H1 (cell line): Measurements from ENCODE around the gene PRAMEF4. TPM values are rescaled to one million over a fixed set of nuclear protein-coding genes. Genes with fewer than 3 reads are reported as not detected.
"Not testable (repeated sequence)": the region's sequence is repeated elsewhere in the genome, so short reads cannot be mapped to it uniquely, and the experiment has no call there.

Experiments used
- CTCF ChIA-PET: fragments of 300-600 bp; sonication (Branson Sonifier 250); formaldehyde crosslinking; loops from one replicate; lab custom pipeline; 2021; ENCODE audit not compliant: partially characterized antibody; lab: Charles Lee
- POLR2A ChIA-PET: fragments of 300-600 bp; sonication (Branson Sonifier 250); formaldehyde crosslinking; loops from one replicate; lab custom pipeline; 2021; ENCODE audit warnings: inconsistent platforms; ENCODE audit not compliant: partially characterized antibody; lab: Charles Lee
- DNase-seq, 2 experiments: peaks; one replicate each; pipeline versions ENCODE4 v3.0.0 to v3.0.0-alpha.2; 2010 to 2022; ENCODE audit warnings: low spot score in 2 of 2, low read depth in 1 of 2, mixed read lengths in 1 of 2
- FAIRE-seq: peaks from 2 replicates; lab custom pipeline; 2011; peaks lifted over from hg19 to GRCh38; lab: Jason Lieb, UNC
- H2AFZ ChIP-seq: 2 replicates; pipeline ENCODE4 v1.8.1; 2012; ENCODE audit warnings: low read length, inconsistent platforms
- H2AK5ac ChIP-seq: 2 replicates; pipeline ENCODE4 v1.6.1; 2013; ENCODE audit warnings: low read depth, low read length
- H2BK120ac ChIP-seq: replicated peaks from 2 replicates; pipeline ENCODE3; 2013; ENCODE audit warnings: low read depth, low read length, inconsistent platforms
- H2BK12ac ChIP-seq: 2 replicates; pipeline ENCODE4 v1.6.1; 2013; ENCODE audit warnings: low read depth, low read length
- H2BK15ac ChIP-seq: 2 replicates; pipeline ENCODE4 v1.6.1; 2013; ENCODE audit warnings: low read length
- H2BK20ac ChIP-seq: 2 replicates; pipeline ENCODE4 v1.6.1; 2013; ENCODE audit warnings: low read length
- H2BK5ac ChIP-seq: 2 replicates; pipeline ENCODE4 v1.6.1; 2013; ENCODE audit warnings: low read depth, low read length
- H3K14ac ChIP-seq: 2 replicates; pipeline ENCODE4 v1.6.1; 2013; ENCODE audit warnings: inconsistent platforms; ENCODE audit not compliant: insufficient read length
- H3K18ac ChIP-seq: 2 replicates; pipeline ENCODE4 v1.6.1; 2013; ENCODE audit warnings: low read length; ENCODE audit errors: extremely low read depth
- H3K23ac ChIP-seq: 2 replicates; pipeline ENCODE4 v1.6.1; 2013; ENCODE audit warnings: inconsistent platforms; ENCODE audit not compliant: insufficient read length
- H3K23me2 ChIP-seq: 2 replicates; pipeline ENCODE4 v1.6.1; 2013; ENCODE audit warnings: low read depth, low read length
- H3K27ac ChIP-seq: 2 replicates; pipeline ENCODE4 v1.6.1; 2011; ENCODE audit warnings: low read depth, low read length, inconsistent platforms
- H3K27me3 ChIP-seq, 4 experiments: replicated peaks in 1 of 4; 1 replicate in 1 of 4; 2 replicates in 3 of 4; pipeline versions ENCODE4 v1.6.1 to v1.8.1; 2011 to 2013; ENCODE audit warnings: low read length in 3 of 4, mild to moderate bottlenecking in 3 of 4, inconsistent platforms in 2 of 4, mixed read lengths in 2 of 4, moderate library complexity in 1 of 4; ENCODE audit not compliant: control insufficient read depth in 3 of 4, insufficient read depth in 3 of 4; ENCODE audit errors: extremely low read depth in 1 of 4
- H3K36me3 ChIP-seq, 4 experiments: 2 replicates each; pipeline versions ENCODE4 v1.6.1 to v1.8.1; 2011 to 2013; ENCODE audit warnings: mild to moderate bottlenecking in 4 of 4, low read length in 3 of 4, moderate library complexity in 2 of 4, control low read depth in 1 of 4, inconsistent platforms in 1 of 4; ENCODE audit not compliant: insufficient read depth in 4 of 4, control insufficient read depth in 2 of 4
- H3K4ac ChIP-seq: replicated peaks from 2 replicates; pipeline ENCODE3; 2013; ENCODE audit warnings: low read length, low read depth, mixed read lengths, inconsistent platforms; ENCODE audit not compliant: insufficient read length
- H3K4me1 ChIP-seq, 4 experiments: replicated peaks in 1 of 4; 1 replicate in 1 of 4; 2 replicates in 3 of 4; pipeline versions ENCODE4 v1.6.1 to v1.8.1; 2011 to 2013; ENCODE audit warnings: low read length in 3 of 4, inconsistent platforms in 2 of 4, mixed read lengths in 1 of 4; ENCODE audit not compliant: insufficient read depth in 4 of 4, control insufficient read depth in 3 of 4
- H3K4me2 ChIP-seq, 2 experiments: 2 replicates each; pipeline versions ENCODE4 v1.6.1 to v1.8.1; 2011 to 2013; ENCODE audit warnings: low read depth in 2 of 2, low read length in 2 of 2, control low read depth in 1 of 2, inconsistent platforms in 1 of 2, mild to moderate bottlenecking in 1 of 2; ENCODE audit not compliant: insufficient read depth in 1 of 2
- H3K4me3 ChIP-seq, 4 experiments: fragments of 200-600, 300-600 bp in 1 of 4; sonication (generic), shearing (Covaris generic), sonication (Bioruptor Twin) in 1 of 4; 2 replicates each; pipeline versions ENCODE4 v1.5.1 to v1.8.1; 2011 to 2016; ENCODE audit warnings: low read length in 4 of 4, low read depth in 3 of 4, control low read depth in 2 of 4, inconsistent platforms in 2 of 4, mild to moderate bottlenecking in 2 of 4, mixed read lengths in 1 of 4, moderate library complexity in 1 of 4; ENCODE audit not compliant: insufficient read depth in 2 of 4; ENCODE audit errors: extremely low read depth in 1 of 4
- H3K56ac ChIP-seq: replicated peaks from 2 replicates; pipeline ENCODE3; 2013; ENCODE audit warnings: low read depth, mild to moderate bottlenecking, mixed read lengths, low read length, inconsistent platforms; ENCODE audit not compliant: insufficient read length
- H3K79me1 ChIP-seq: 2 replicates; pipeline ENCODE4 v1.6.1; 2013; ENCODE audit warnings: low read depth, low read length, control low read depth
- H3K79me2 ChIP-seq, 2 experiments: 2 replicates each; pipeline versions ENCODE4 v1.6.1 to v1.8.1; 2012 to 2013; ENCODE audit warnings: low read length in 2 of 2, mild to moderate bottlenecking in 2 of 2, inconsistent platforms in 1 of 2; ENCODE audit not compliant: insufficient read depth in 2 of 2, control insufficient read depth in 1 of 2
- H3K9ac ChIP-seq, 4 experiments: replicated peaks in 1 of 4; 1 replicate in 1 of 4; 2 replicates in 3 of 4; pipeline versions ENCODE4 v1.6.1 to v1.8.1; 2011 to 2013; ENCODE audit warnings: low read depth in 3 of 4, low read length in 3 of 4, control low read depth in 2 of 4, mild to moderate bottlenecking in 2 of 4, moderate library complexity in 2 of 4, inconsistent platforms in 1 of 4; ENCODE audit errors: extremely low read depth in 1 of 4
- H3K9me3 ChIP-seq, 2 experiments: 2 replicates each; pipeline versions ENCODE4 v1.6.1 to v1.8.1; 2012 to 2013; ENCODE audit warnings: mild to moderate bottlenecking in 2 of 2, moderate library complexity in 2 of 2, control low read depth in 1 of 2, inconsistent platforms in 1 of 2, low read depth in 1 of 2, low read length in 1 of 2, mixed read lengths in 1 of 2; ENCODE audit not compliant: insufficient read depth in 2 of 2
- H4K20me1 ChIP-seq, 2 experiments: replicated peaks in 1 of 2; 2 replicates each; pipeline versions ENCODE3 to v1.8.1; 2011 to 2013; ENCODE audit warnings: inconsistent platforms in 2 of 2, low read length in 2 of 2, mild to moderate bottlenecking in 1 of 2; ENCODE audit not compliant: insufficient read depth in 2 of 2, control insufficient read depth in 1 of 2
- H4K5ac ChIP-seq: 2 replicates; pipeline ENCODE4 v1.6.1; 2013; ENCODE audit warnings: low read length, low read depth, mixed read lengths, inconsistent platforms; ENCODE audit not compliant: insufficient read length
- H4K8ac ChIP-seq: 2 replicates; pipeline ENCODE4 v1.8.0; 2013; ENCODE audit warnings: mild to moderate bottlenecking, moderate library complexity, low read length, inconsistent platforms; ENCODE audit not compliant: insufficient read depth; ENCODE audit errors: extremely low read depth
- H4K91ac ChIP-seq: replicated peaks from 2 replicates; pipeline ENCODE3; 2013; ENCODE audit warnings: low read length, mixed read lengths, inconsistent platforms; ENCODE audit not compliant: insufficient read length
- WGBS, 2 experiments: shearing (Covaris generic) in 1 of 2; methylation state at CpG; one replicate each; pipeline versions ENCODE4 v1.1.6 to v1.1.7; 2013 to 2015; ENCODE audit warnings: low lambda C conversion rate in 2 of 2, mixed read lengths in 2 of 2, inconsistent platforms in 1 of 2, low coverage in 1 of 2, missing lambda C conversion rate in 1 of 2; ENCODE audit not compliant: insufficient replicate concordance in 2 of 2, insufficient coverage in 1 of 2, insufficient read length in 1 of 2; ENCODE audit errors: extremely low coverage in 1 of 2, missing lambda C conversion rate in 1 of 2; 5-methylcytosine and 5-hydroxymethylcytosine counted together
- polyA plus RNA-seq, 7 experiments: library from polyadenylated mRNA; depleted of rRNA in 3 of 7; stranded (reverse) in 5 of 7; unstranded in 2 of 7; fragments of >200 nt in 5 of 7; fragments of 200-250 nt in 2 of 7; gene quantifications; 1 replicate in 5 of 7; 2 replicates in 1 of 7; 4 replicates in 1 of 7; pipeline versions ENCODE4 v1.2.1 to v1.2.3, GENCODE V29; 2011 to 2013; ENCODE audit warnings: missing spikeins in 2 of 7, mixed read lengths in 2 of 7
- small RNA-seq: library from polyadenylated mRNA; stranded (forward); fragments of <200 nt; extraction: miRNeasy Mini kit (QIAGEN cat#:217004); gene quantifications from one replicate; pipeline ENCODE3, GENCODE V24; 2013; ENCODE audit not compliant: insufficient read depth
- total RNA-seq: library from RNA; stranded (reverse); fragmentation: NEBNext Ultra II Directional; extraction: Animal tissue kit (Norgen Biotek cat#: 25700); gene quantifications from 2 replicates; pipeline ENCODE4 v1.2.1, GENCODE V29; 2021

PRAMEF4 gene
- total and polyA plus RNA-seq, 2 of the 8 experiments (the other 6 are each of a cell fraction or from before 2014, with no cell fraction given) = not detected

GRCh38 chr1:12831310-12831709 is 54.7 kb downstream of the PRAMEF4 start, which contains the start of gene PRAMEF11:
PRAMEF11 (minus strand) TSS chr1:12831410; CDS start chr1:12828789, 2,621 bp downstream.
- H4K91ac ChIP-seq, H3K56ac ChIP-seq, H3K79me1 ChIP-seq, H3K27ac ChIP-seq, H3K18ac ChIP-seq, POLR2A ChIA-PET, DNase-seq, H3K27me3 ChIP-seq, H4K5ac ChIP-seq, H4K20me1 ChIP-seq, H2AK5ac ChIP-seq, H4K8ac ChIP-seq, H3K23ac ChIP-seq, FAIRE-seq, H3K4me3 ChIP-seq, H3K36me3 ChIP-seq, CTCF ChIA-PET, H2BK5ac ChIP-seq, H3K4me2 ChIP-seq, H3K23me2 ChIP-seq, H3K4ac ChIP-seq, H2BK12ac ChIP-seq, H2AFZ ChIP-seq, H2BK20ac ChIP-seq, H3K4me1 ChIP-seq, H3K79me2 ChIP-seq, H2BK15ac ChIP-seq, H3K14ac ChIP-seq, H3K9ac ChIP-seq, H2BK120ac ChIP-seq: not testable (repeated sequence)
- H3K9me3 ChIP-seq = peaks cover 0 to 12% of the 10 kb centered on the region in 2 experiments; a peak in 2 of 4 replicates
- WGBS, 2 experiments = 38% methylated on average over 3 of the region's 3 CpGs; no CpG with 5 or more reads in 1 of the 2 experiments

Small RNA genes lying within 50 kb of the gene (small RNA-seq; reads per million reads assigned to genes)
- gene RNU6-1072P = not detected

Other genes starting within 250 kb of the PRAMEF4 start
- 0.40 TPM in 1 of 2 replicates, not detected in the other for gene AADACL4, start 242.1 kb downstream of the PRAMEF4 start, total RNA-seq
- 0.08 and 0.13 TPM in 2 replicates for gene AADACL4, start 242.1 kb downstream of the PRAMEF4 start, polyA plus RNA-seq (2011; rRNA removed)
- 2.3 and 2.4 TPM in 2 replicates for gene AADACL3, start 170.1 kb downstream of the PRAMEF4 start, total RNA-seq
- 0.33 and 0.52 TPM in 2 replicates for gene AADACL3, start 170.1 kb downstream of the PRAMEF4 start, polyA plus RNA-seq (2011; rRNA removed)
- gene CFAP107, start 140.0 kb downstream of the PRAMEF4 start, total RNA-seq = not detected in 2 replicates
- 0.13 and 0.23 TPM in 2 replicates for gene CFAP107, start 140.0 kb downstream of the PRAMEF4 start, polyA plus RNA-seq (2011; rRNA removed)
- not detected in 2 replicates for gene PRAMEF12, start 112.5 kb downstream of the PRAMEF4 start, total RNA-seq
- gene PRAMEF12, start 112.5 kb downstream of the PRAMEF4 start, polyA plus RNA-seq (2011; rRNA removed) = not detected in 2 replicates
- not detected in 2 replicates for gene PRAMEF1, start 94.8 kb downstream of the PRAMEF4 start, total RNA-seq
- not detected in 2 replicates for gene PRAMEF1, start 94.8 kb downstream of the PRAMEF4 start, polyA plus RNA-seq (2011; rRNA removed)
- not detected in 2 replicates for gene PRAMEF11, start 54.8 kb downstream of the PRAMEF4 start, total RNA-seq
- gene PRAMEF11, start 54.8 kb downstream of the PRAMEF4 start, polyA plus RNA-seq (2011; rRNA removed) = not detected in 2 replicates
- gene HNRNPCL1, start 37.5 kb downstream of the PRAMEF4 start, total RNA-seq = not detected in 2 replicates
- not detected in 2 replicates for gene HNRNPCL1, start 37.5 kb downstream of the PRAMEF4 start, polyA plus RNA-seq (2011; rRNA removed)
- gene PRAMEF2, start 29.1 kb downstream of the PRAMEF4 start, total RNA-seq = not detected in 2 replicates
- gene PRAMEF2, start 29.1 kb downstream of the PRAMEF4 start, polyA plus RNA-seq (2011; rRNA removed) = not detected in 2 replicates
- not detected in 2 replicates for gene PRAMEF10, start 12.1 kb upstream of the PRAMEF4 start, total RNA-seq
- gene PRAMEF10, start 12.1 kb upstream of the PRAMEF4 start, polyA plus RNA-seq (2011; rRNA removed) = not detected in 2 replicates
- gene PRAMEF7, start 30.4 kb upstream of the PRAMEF4 start, total RNA-seq = not detected in 2 replicates
- not detected in 2 replicates for gene PRAMEF7, start 30.4 kb upstream of the PRAMEF4 start, polyA plus RNA-seq (2011; rRNA removed)
- gene PRAMEF6, start 61.4 kb upstream of the PRAMEF4 start, total RNA-seq = not detected in 2 replicates
- not detected in 2 replicates for gene PRAMEF6, start 61.4 kb upstream of the PRAMEF4 start, polyA plus RNA-seq (2011; rRNA removed)
- not detected in 2 replicates for gene PRAMEF27, start 170.4 kb upstream of the PRAMEF4 start, total RNA-seq
- not detected in 2 replicates for gene PRAMEF27, start 170.4 kb upstream of the PRAMEF4 start, polyA plus RNA-seq (2011; rRNA removed)
- gene HNRNPCL3, start 174.6 kb upstream of the PRAMEF4 start, total RNA-seq = not detected in 2 replicates
- gene HNRNPCL3, start 174.6 kb upstream of the PRAMEF4 start, polyA plus RNA-seq (2011; rRNA removed) = not detected in 2 replicates
- not detected in 2 replicates for gene PRAMEF25, start 184.6 kb upstream of the PRAMEF4 start, total RNA-seq
- gene PRAMEF25, start 184.6 kb upstream of the PRAMEF4 start, polyA plus RNA-seq (2011; rRNA removed) = not detected in 2 replicates
- gene HNRNPCL2, start 230.7 kb upstream of the PRAMEF4 start, total RNA-seq = not detected in 2 replicates
- gene HNRNPCL2, start 230.7 kb upstream of the PRAMEF4 start, polyA plus RNA-seq (2011; rRNA removed) = not detected in 2 replicates